ENCODE measurements around the gene IL17RE. TPM values are rescaled to one million over a fixed set of nuclear protein-coding genes. Genes with fewer than 3 reads are reported as not detected.

Gene IL17RE
- total RNA-seq, 1 donor: 0.72 TPM

- no peak overlapping the region for H2AFZ ChIP-seq (ENCODE audit: low read length)
- H3K4me3 ChIP-seq (ENCODE audit: insufficient read depth, low read length): no peak overlapping the region
- no peaks in the 10 kb centered on the region for H3K36me3 ChIP-seq (ENCODE audit: insufficient read depth, low read length)
- TF ChIP-seq CTCF (IDR thresholded peaks at IDR 0.05; ENCODE audit: extremely low read depth, low read depth, low read length): no peak
- no peaks in the 10 kb centered on the region for H3K79me2 ChIP-seq (ENCODE audit: insufficient read depth, low read length)
- no peaks in the 10 kb centered on the region for H3K27me3 ChIP-seq (ENCODE audit: insufficient read depth, low read length)
- no peak overlapping the region for H3K4me2 ChIP-seq (ENCODE audit: insufficient read depth, low read length)
- no peak overlapping the region for H3K27ac ChIP-seq (ENCODE audit: low read depth, low read length)
- peaks cover 19% of the 10 kb centered on the region for H3K4me1 ChIP-seq (ENCODE audit: insufficient read depth, low read length)
- peaks cover 2% of the 10 kb centered on the region for H4K20me1 ChIP-seq (ENCODE audit: insufficient read depth, low read length)
- no peaks in the 10 kb centered on the region for H3K9me3 ChIP-seq (ENCODE audit: low read depth, low read length)
- DNase-seq (ENCODE audit: insufficient read length, low spot score, missing footprints): no peak
These were observed 6.8 kb downstream of the IL17RE start for GRCh38 chr3:9909221-9910013.

GRCh38 chr3:9911863-9912262 is 9.2 kb downstream of the IL17RE start:
- no peak for TF ChIP-seq CTCF (IDR thresholded peaks at IDR 0.05; ENCODE audit: extremely low read depth, low read depth, low read length)
- no peaks in the 10 kb centered on the region for H3K79me2 ChIP-seq (ENCODE audit: insufficient read depth, low read length)
- no peaks in the 10 kb centered on the region for H3K36me3 ChIP-seq (ENCODE audit: insufficient read depth, low read length)
- no peak overlapping the region for H3K4me3 ChIP-seq (ENCODE audit: insufficient read depth, low read length)
- DNase-seq (ENCODE audit: insufficient read length, low spot score, missing footprints): no peak
- no peak overlapping the region for H3K4me2 ChIP-seq (ENCODE audit: insufficient read depth, low read length)
- H2AFZ ChIP-seq (ENCODE audit: low read length): no peak overlapping the region
- H3K27me3 ChIP-seq (ENCODE audit: insufficient read depth, low read length): no peaks in the 10 kb centered on the region
- H3K27ac ChIP-seq (ENCODE audit: low read depth, low read length): no peak overlapping the region
- H3K4me1 ChIP-seq (ENCODE audit: insufficient read depth, low read length): peaks cover 36% of the 10 kb centered on the region
- no peaks in the 10 kb centered on the region for H3K9me3 ChIP-seq (ENCODE audit: low read depth, low read length)
- peaks cover 2% of the 10 kb centered on the region for H4K20me1 ChIP-seq (ENCODE audit: insufficient read depth, low read length)

- Histone ChIP-seq H3K4me2 (ENCODE audit: insufficient read depth, low read length) (no peak overlapping the region), H3K36me3 (ENCODE audit: insufficient read depth, low read length) (no peaks in the 10 kb centered on the region), H3K27me3 (ENCODE audit: insufficient read depth, low read length) (no peaks in the 10 kb centered on the region), H4K20me1 (ENCODE audit: insufficient read depth, low read length) (peaks cover 2% of the 10 kb centered on the region), H3K4me3 (ENCODE audit: insufficient read depth, low read length) (no peak overlapping the region), H3K9me3 (ENCODE audit: low read depth, low read length) (no peaks in the 10 kb centered on the region), H2AFZ (ENCODE audit: low read length) (no peak overlapping the region), H3K27ac (ENCODE audit: low read depth, low read length) (no peak overlapping the region), H3K79me2 (ENCODE audit: insufficient read depth, low read length) (peaks cover 4% of the 10 kb centered on the region), H3K4me1 (ENCODE audit: insufficient read depth, low read length) (peaks cover 42% of the 10 kb centered on the region)
- no peak for DNase-seq (ENCODE audit: insufficient read length, low spot score, missing footprints)
- TF ChIP-seq CTCF (IDR thresholded peaks at IDR 0.05; ENCODE audit: extremely low read depth, low read depth, low read length): no peak
These were observed 9.8 kb downstream of the IL17RE start for GRCh38 chr3:9912294-9912935.

- no peak for TF ChIP-seq CTCF (IDR thresholded peaks at IDR 0.05; ENCODE audit: extremely low read depth, low read depth, low read length)
- H3K4me1 ChIP-seq (ENCODE audit: insufficient read depth, low read length): peaks cover 53% of the 10 kb centered on the region
- H3K9me3 ChIP-seq (ENCODE audit: low read depth, low read length): no peaks in the 10 kb centered on the region
- no peak for DNase-seq (ENCODE audit: insufficient read length, low spot score, missing footprints)
- no peak overlapping the region for H3K4me3 ChIP-seq (ENCODE audit: insufficient read depth, low read length)
- no peaks in the 10 kb centered on the region for H3K27me3 ChIP-seq (ENCODE audit: insufficient read depth, low read length)
- H4K20me1 ChIP-seq (ENCODE audit: insufficient read depth, low read length): peaks cover 2% of the 10 kb centered on the region
- no peak overlapping the region for H2AFZ ChIP-seq (ENCODE audit: low read length)
- no peak overlapping the region for H3K27ac ChIP-seq (ENCODE audit: low read depth, low read length)
- H3K4me2 ChIP-seq (ENCODE audit: insufficient read depth, low read length): no peak overlapping the region
- peaks cover 16% of the 10 kb centered on the region for H3K79me2 ChIP-seq (ENCODE audit: insufficient read depth, low read length)
- H3K36me3 ChIP-seq (ENCODE audit: insufficient read depth, low read length): no peaks in the 10 kb centered on the region
These were observed 11.0 kb downstream of the IL17RE start for GRCh38 chr3:9913601-9914000.
